Kidney capillary endothelial cell (primary cell): ENCODE data around the gene IFNA8.
"Not testable (repeated sequence)": the region's sequence is repeated elsewhere in the genome, so short reads cannot be mapped to it uniquely, and the experiment has no call there.

Experiments
- DNase-seq: peaks from one replicate; pipeline ENCODE4 v3.0.0-alpha.2; 2018; ENCODE audit warnings: low spot score

IFNA8 gene

GRCh38 chr9:21429191-21429590 lies 20.3 kb downstream of the IFNA8 start:
- DNase-seq, result no peak

- no peak for DNase-seq
Measured at GRCh38 chr9:21432672-21433425, 23.9 kb downstream of the IFNA8 start.

GRCh38 chr9:21434202-21435014 lies 25.5 kb downstream of the IFNA8 start:
- DNase-seq, result peak; percentile 38

GRCh38 chr9:21435015-21435383 lies 26.1 kb downstream of the IFNA8 start:
- DNase-seq, result not testable (repeated sequence)

- DNase-seq, result no peak
Measured at GRCh38 chr9:21440139-21440538, 31.2 kb downstream of the IFNA8 start, which contains the start of gene IFNA1. Gene IFNA1, plus strand, starts transcription at chr9:21440439. Its CDS starts 69 bp downstream, at chr9:21440508.

GRCh38 chr9:21443849-21444625 lies 35.1 kb downstream of the IFNA8 start:
- no peak for DNase-seq

- DNase-seq, result not testable (repeated sequence)
Measured at GRCh38 chr9:21449312-21449711, 40.4 kb downstream of the IFNA8 start.

GRCh38 chr9:21450733-21451394 lies 41.9 kb downstream of the IFNA8 start:
- DNase-seq, result no peak

GRCh38 chr9:21452681-21453080 lies 43.8 kb downstream of the IFNA8 start:
- no peak for DNase-seq

- peak; percentile 25 for DNase-seq
Measured at GRCh38 chr9:21454149-21454548, 45.2 kb downstream of the IFNA8 start.

GRCh38 chr9:21455320-21455719 lies 46.4 kb downstream of the IFNA8 start:
- DNase-seq, result peak; percentile 21
